ENCODE data around the gene TAF15. TPM values are rescaled to one million over a fixed set of nuclear protein-coding genes. Genes with fewer than 3 reads are reported as not detected.

Gene TAF15
- total RNA-seq, 1 donor from 2014 or later = 143 TPM

GRCh38 chr17:35768797-35769196 lies 40.5 kb upstream of the TAF15 start:
- DNase-seq = no peak
- intact Hi-C loops (cut with DNase I) = no loop called here
- Histone ChIP-seq H3K4me3 (no peak overlapping the region), H3K27ac (no peak overlapping the region), H3K27me3 (ENCODE audit: low read depth) (no peaks in the 10 kb centered on the region), H3K36me3 (no peaks in the 10 kb centered on the region), H3K4me1 (peaks cover 17% of the 10 kb centered on the region), H3K9me3 (no peaks in the 10 kb centered on the region)
- TF ChIP-seq CTCF (IDR thresholded peaks at IDR 0.05) = no peak
- no peak for ATAC-seq

- ATAC-seq (no peak), DNase-seq (no peak)
- Histone ChIP-seq H3K4me1 (peaks cover 17% of the 10 kb centered on the region), H3K27me3 (ENCODE audit: low read depth) (no peaks in the 10 kb centered on the region), H3K4me3 (no peak overlapping the region), H3K36me3 (no peaks in the 10 kb centered on the region), H3K9me3 (no peaks in the 10 kb centered on the region), H3K27ac (no peak overlapping the region)
- intact Hi-C loops (cut with DNase I) = no loop called here
- no peak for TF ChIP-seq CTCF (IDR thresholded peaks at IDR 0.05)
Measured at GRCh38 chr17:35769895-35770486, 39.3 kb upstream of the TAF15 start.

- Histone ChIP-seq H3K27me3 (ENCODE audit: low read depth) (no peaks in the 10 kb centered on the region), H3K36me3 (no peaks in the 10 kb centered on the region), H3K4me1 (peaks cover 40% of the 10 kb centered on the region), H3K4me3 (no peak overlapping the region), H3K27ac (peak overlapping the region; percentile 66), H3K9me3 (no peaks in the 10 kb centered on the region)
- TF ChIP-seq CTCF (IDR thresholded peaks at IDR 0.05) = no peak
- no peak for ATAC-seq
- DNase-seq = no peak
- intact Hi-C loops (cut with DNase I) = no loop called here
Measured at GRCh38 chr17:35773129-35773528, 36.2 kb upstream of the TAF15 start.

GRCh38 chr17:35773679-35774425 lies 35.4 kb upstream of the TAF15 start:
- Histone ChIP-seq H3K4me3 (no peak overlapping the region), H3K4me1 (peaks cover 47% of the 10 kb centered on the region), H3K27me3 (ENCODE audit: low read depth) (no peaks in the 10 kb centered on the region), H3K9me3 (no peaks in the 10 kb centered on the region), H3K27ac (peak overlapping the region; percentile 66), H3K36me3 (no peaks in the 10 kb centered on the region)
- ATAC-seq (peak; percentile 71 to 85), DNase-seq (peak; percentile 71)
- intact Hi-C loops (cut with DNase I) = no loop called here
- no peak for TF ChIP-seq CTCF (IDR thresholded peaks at IDR 0.05)

GRCh38 chr17:35774499-35774898 lies 34.8 kb upstream of the TAF15 start:
- peak; percentile 63 for DNase-seq
- no peak overlapping the region for H3K4me3 ChIP-seq
- H3K36me3 ChIP-seq = no peaks in the 10 kb centered on the region
- no peaks in the 10 kb centered on the region for H3K27me3 ChIP-seq (ENCODE audit: low read depth)
- intact Hi-C loops (cut with DNase I) = no loop called here
- peaks cover 50% of the 10 kb centered on the region for H3K4me1 ChIP-seq
- peak; percentile 44 to 72 for ATAC-seq
- H3K27ac ChIP-seq = peak overlapping the region; percentile 66
- no peak for TF ChIP-seq CTCF (IDR thresholded peaks at IDR 0.05)
- no peaks in the 10 kb centered on the region for H3K9me3 ChIP-seq
